Glomerular visceral epithelial cell (primary cell): ENCODE measurements around the gene MYO1D.

ENCODE experiments used
- DNase-seq: peaks from one replicate; pipeline ENCODE4 v3.0.0-alpha.2; 2016; ENCODE audit errors: extremely low spot score

Gene MYO1D

DNA sequence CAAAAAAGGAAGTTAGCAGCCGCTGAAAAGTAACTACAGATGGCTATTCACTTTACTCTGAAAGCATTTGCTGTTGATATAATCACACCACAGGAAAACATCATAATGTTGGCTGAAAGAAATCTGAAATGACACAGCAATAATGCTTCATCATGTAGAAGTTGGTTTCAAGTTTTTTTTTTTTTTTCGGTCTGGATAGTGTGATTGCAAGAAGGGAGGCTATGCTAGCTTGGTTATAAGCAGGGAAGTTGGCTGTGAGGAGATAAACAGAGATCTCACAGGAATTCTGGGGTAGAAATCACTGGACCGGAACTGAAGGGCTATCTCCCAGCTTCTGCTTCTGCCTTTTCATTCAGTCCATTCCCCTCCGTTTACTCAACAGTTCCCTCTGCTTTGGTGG lies 57.9 kb downstream of the MYO1D start:
- DNase-seq, result no peak

DNA sequence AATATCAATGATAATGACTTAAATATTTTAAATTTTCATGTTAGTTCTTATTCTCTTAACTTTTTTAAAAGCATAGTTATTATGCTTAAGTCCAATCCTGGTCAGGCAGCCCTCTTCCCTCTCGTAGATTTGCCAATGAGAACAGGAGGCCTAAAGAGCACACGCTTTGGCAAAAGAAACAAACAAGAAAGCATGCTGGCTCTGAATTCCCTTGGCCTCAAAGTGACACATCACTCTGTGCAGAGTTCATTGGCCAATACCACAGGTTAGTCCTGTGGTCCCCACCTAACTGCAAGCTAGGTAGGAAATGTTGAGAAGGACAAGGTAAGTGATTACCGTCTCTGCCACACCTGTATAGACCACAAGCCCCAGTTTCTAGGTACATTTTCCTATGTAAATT lies 61.5 kb downstream of the MYO1D start:
- DNase-seq, result no peak

DNA sequence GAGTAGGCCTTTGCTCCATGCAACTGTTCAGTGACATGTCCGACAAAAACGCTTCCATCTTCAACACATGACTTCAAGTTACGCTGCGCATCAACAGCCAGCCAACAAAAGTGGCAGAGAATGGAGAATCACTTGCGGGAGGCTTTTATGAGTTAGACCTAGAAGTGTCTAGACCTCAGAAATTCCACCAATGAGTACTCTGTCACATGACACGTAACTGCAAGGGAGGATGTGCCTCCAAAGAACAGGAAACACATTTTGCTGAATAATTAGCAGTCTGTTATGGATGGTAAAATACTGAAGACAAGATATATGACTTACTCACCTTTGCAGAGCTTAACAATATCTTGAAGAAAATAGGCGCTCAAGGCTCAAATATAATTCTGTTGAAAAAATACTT lies 62.1 kb downstream of the MYO1D start:
- DNase-seq, result no peak

DNA sequence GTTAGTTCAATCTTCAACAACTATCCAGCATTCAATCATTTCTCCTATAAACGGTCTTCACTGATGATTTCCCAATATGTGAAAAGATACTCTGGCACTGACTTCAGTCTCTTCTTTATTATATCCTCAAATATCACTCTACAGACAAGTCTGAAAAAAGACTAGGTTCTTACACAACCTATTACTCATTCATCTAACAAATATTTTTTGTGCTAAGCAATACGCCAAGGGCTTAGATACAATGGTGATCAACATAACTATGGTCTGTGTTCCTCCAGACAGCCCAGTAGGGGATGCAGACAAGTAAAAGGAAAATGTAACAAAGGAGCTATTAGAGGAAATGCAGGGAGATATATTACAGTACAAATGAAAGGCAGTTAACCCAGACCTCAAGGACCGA lies 63.9 kb downstream of the MYO1D start:
- no peak for DNase-seq

DNA sequence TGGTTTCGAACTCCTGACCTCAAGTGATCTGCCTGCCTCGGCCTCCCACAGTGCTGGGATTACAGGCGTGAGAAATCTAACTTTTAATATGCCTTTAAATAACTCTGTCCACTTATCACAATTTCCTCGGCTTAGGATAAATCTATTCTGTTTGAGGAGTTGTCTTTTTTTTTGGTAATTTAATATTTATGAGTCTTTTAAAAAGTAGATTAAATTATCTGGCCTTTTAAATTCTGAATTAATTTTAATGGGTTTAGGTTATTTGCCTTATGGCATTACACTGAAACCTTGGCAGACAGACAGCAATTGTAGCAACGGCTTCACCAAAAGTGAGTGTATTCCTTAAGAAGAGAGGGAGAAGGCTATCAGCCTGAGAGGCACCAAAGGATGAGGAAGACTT lies 66.2 kb downstream of the MYO1D start:
- no peak for DNase-seq

DNA sequence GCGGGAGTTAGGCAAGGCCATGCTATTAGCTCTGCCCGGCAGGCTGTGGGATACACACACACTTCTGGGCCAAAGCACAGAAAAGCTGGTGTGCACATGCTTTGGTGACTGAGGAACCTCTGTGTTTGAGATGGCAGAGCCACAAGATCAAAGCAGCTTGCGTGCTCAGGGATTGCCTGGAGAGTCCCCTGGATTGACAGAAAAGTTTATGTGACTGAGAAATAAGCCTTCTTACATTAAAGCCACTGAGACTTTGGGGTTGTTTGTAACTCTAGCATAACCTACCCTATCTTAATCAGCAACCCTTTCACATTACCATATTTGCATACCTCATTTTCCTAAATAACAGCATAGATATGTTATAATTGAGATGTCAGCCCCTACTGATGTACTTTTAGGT lies 69.3 kb downstream of the MYO1D start:
- no peak for DNase-seq

DNA sequence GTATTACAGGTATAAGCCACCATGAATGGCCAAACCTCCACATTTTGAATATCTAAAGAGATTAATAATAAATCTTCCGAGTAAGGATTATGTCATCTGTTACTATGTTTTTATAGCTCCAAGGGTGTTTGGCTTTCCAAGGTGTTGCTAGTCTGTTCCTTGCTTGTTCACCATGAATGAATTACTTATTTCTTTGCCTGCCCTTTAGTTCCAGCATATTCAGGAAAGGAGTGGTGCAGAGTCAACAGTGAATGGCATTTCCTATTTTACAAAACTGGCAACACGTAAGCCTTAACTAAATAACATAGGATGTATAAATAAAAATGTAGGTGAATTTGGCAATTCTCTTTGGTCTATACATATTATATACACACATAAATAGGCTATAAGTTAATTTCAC lies 70.3 kb downstream of the MYO1D start:
- DNase-seq, result no peak

DNA sequence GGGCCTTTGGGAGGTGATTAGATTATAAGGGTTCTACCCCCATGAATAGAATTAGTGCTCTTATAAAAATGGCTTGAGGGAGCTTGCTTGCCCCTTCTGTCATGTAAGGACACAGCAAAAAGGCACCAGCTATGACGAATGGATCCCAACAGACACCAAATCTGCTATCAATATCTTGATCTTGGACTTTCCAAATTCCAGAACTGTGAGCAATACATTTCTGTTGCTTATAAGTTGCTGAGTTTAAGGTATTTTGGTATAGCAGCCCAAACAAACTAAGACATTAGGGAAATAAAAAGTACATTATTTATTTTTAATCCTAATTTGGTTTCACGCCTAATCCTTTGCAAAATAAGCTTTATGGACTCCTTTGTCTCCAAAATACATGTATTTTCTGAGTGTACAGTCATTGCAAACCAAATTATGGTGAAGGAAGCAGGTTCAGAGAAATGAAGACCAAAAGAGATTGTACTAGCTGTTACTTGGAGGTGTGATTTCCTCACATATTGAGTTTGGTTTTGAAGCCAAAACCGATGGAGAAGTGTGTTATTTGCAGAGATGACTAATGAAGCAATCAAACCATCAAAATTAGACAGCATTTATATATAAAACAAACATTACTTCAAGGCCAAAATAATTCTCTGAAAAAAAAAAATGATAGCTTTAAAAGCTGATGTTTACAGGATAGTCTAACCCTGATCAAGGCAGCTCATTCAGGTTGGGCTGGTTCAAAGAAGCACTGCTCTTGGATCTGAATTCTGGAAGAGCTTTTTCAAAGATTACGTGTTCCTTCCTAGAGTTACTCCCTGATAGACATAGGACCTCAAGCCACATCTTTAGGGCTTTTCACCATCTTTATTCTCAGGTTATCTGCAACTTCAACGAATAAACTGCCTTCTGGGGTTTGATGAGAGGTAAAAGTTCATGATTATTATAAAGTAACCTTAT lies 71.6 kb downstream of the MYO1D start:
- no peak for DNase-seq

DNA sequence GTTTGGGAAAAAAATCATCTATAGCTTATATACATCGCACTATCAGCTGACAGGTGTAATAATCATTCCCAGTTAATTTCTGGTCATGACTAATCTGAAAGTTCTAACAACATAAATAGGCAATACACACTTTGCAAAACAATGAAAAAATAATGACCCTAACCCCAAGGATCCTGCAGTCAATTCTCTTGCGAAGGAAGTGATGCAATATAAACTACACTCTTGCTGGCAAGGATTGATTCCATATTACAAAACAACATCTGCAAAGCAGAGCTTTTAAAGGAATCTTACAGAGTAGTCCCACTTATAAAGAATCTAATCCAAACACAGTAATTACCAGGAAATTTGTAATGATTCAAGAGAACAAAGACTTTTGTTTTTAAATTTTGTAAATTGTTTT lies 73.4 kb downstream of the MYO1D start:
- DNase-seq, result no peak

DNA sequence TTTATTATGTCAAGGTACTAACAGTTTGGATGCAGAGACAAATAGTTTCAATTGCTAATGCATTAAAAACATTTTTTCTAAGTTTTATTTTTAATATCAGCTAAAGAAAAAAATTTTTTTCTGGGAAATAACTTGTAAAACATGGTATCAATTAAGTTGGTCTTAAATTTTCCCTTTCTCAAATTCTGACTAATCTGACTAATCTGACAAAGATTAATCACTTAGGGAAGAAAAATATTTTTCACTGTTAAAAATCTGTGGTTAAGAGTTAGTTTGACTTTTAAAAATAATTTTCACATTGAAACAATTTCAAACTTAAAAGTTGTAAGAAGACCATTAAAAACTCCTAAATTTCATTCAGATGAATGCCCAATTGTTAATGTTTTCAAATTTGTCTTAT lies 74.6 kb downstream of the MYO1D start:
- DNase-seq, result no peak

DNA sequence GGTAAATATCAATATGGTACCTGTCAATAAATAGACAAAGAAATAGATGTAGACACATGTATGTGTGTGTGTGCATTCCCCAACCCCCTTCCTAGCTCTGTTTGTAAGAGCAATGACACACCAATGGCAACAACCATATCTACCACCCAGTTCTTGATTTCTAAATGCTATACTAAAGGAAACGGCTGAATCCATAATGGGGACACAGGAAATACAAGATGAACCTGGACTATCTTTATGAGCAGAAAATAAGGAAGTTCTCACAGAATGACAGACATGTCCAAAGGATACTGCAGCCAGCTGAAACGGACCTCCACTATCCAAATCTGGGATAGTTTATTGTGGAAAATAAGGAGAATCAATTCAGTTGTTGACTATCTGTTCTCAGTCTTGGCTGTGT lies 75.3 kb downstream of the MYO1D start:
- DNase-seq, result no peak

DNA sequence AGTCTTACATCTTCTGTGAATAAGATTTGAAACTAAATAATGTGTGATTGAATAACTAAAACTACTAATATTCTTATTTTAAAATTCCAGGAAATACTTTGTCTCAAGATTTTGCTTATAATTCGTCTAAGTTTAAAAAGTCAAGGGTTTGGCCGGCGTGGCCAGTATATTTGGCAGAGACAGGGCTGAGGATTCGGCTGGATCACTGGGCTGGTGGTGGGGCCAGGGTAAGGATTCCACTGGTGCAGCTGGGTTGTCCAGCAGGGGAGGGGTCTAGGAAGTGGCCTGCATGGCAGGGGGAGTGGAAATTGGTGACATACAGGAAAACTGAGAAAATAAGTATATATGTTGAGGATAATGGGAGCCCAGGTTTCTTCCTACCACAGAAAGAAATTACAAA lies 75.7 kb downstream of the MYO1D start:
- DNase-seq, result no peak

DNA sequence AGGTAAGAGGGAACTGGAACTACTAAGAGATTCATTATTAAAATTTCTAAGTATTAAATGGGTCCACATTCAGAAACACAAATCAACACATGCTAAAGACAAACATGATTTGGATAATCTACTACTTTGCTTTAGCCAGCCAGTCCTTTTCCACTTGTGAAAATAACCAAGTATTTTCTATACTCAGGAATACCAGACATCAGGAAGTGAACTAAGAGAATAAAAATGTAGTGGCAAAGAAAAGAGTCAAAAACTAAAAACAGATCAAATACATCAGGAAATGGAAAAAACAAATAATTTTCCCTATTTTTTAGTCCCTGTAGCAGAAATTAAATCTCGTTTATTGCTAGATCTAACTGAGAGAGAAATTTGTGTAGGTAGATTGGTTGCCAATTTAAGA lies 78.0 kb downstream of the MYO1D start:
- no peak for DNase-seq

DNA sequence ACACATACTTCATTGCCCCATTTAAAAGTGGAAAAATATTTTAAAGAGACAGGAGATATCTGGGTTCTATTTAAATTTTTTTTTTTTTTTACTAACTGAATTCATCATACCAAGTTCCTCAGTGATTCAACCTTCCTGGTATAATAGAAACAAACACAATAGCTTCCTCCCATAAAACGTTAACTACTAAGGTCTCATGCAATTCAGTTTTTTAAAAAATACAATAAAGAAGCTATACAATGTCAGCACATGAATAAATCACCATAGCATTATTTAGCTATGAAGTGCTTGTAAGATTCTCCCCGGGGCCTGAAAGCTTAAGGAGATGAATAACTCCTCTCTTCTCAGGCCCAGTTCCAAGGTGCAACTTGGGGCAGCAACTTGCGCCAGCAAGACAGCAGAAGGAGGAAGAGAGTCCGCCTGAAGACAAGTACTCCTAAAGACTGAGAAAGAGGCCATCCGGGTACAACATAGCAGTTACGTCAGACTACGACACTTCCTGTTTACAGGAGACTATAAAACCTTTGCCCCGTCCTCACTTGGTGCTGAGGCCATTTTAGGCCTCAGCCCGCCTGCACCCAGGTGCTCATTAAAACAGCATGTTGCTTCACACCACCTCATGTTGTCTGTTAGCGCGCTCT lies 81.5 kb downstream of the MYO1D start:
- no peak for DNase-seq

DNA sequence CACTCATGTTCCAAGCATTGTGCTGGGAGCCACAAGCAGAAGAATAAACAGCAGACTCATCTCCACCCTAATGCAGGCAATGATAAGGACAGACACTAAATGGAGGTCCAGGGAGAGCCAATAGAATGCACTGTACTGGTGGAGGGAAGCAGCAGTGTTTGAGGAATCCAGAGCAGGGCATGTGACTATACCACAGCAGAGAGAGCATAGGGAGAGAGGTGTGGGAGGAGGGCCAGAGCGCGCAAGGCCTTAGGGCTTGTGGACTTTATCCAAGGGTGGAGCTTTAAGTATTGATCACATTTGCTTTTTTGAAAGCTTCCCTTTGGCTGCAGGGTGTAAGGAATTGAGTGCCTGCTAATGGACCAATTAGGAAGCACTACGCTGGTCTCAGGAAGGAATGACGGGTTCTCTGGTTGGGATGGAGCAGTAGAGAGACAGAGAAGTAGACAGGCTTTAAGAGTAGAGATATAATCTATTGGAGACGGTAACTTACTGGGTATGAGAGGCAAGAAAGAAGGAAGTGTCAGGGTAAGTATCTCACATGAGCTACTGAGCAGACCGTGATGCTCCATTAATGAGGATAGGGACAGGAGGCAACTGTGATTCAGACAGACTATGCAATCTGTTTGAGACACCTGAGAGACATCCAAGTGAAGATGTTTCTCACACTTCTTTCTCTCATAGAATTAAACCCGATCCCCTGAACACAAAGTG lies 82.2 kb downstream of the MYO1D start:
- no peak for DNase-seq

DNA sequence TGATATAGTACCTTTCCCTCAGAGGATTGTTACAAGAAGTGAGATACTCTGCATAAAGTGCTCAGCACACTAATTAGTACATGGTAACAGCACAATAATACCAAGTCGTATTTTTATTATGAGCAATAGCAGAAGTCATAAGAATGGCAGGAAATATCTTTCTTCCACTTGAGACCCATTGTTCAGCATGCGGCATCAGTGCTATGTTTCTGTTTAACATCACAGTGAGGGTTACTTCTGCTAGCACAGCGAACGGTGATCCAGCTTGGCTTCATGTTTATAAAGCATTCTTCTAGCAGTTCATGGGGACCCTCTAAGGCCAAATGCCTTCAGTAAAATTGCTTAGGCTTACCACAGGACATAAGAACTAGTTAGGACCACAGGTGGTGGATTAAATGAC lies 83.1 kb downstream of the MYO1D start:
- DNase-seq, result no peak

DNA sequence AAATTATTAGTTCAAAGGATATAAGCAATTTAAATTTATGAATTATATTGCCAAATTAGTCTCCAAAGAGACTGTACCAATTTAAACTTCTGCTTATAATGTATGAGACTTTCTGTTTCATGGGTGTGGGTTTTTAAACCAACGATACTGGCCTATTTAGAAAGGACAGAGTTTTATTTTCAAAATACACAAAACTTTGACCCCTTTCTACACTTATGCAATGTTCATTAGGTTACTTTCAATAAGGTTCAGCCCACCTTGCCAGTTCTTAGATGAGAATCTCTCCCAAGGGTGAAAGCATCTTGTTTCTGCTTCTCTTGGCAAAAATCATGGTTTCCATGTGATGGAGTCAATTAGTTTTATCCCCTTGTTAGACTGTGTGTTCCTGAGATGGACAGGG lies 84.7 kb downstream of the MYO1D start:
- no peak for DNase-seq

DNA sequence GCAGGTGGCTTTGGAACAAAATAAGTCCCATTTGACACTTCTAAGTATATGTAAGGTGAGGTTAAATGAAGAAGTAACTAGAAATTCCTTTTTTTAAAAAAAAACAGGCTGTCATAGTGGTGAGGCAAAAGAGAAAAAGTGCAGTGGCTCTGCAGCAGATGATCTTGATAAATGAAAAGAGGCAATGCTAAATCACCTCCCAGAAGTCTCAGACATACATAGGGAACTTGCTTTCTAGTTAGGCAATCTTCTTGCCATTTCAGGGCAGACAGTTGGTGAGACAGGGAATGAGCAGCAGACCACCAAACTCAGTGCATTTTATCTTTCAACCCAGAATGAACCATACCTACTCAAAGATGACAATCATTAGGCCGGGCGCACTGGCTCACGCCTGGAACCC lies 90.8 kb downstream of the MYO1D start:
- DNase-seq, result no peak

DNA sequence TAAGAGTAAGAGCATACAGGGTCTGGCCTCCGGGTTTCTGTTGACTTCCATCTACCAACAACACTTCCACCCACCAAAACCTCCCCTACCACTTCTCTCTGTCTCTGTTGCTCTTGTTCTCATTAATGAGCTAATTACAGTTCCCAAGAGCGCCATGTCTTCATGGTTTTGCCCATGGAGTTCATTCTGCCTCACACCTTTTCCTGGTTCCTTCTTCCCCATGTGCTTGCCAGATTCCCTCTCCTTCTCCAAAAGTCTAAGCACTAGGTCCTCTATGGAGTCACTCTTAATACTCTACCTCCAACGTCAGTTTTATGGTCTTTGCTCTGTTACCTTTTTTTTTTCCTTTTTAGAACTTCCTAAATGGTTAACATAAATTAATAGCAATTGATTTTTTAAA lies 92.8 kb downstream of the MYO1D start:
- no peak for DNase-seq

DNA sequence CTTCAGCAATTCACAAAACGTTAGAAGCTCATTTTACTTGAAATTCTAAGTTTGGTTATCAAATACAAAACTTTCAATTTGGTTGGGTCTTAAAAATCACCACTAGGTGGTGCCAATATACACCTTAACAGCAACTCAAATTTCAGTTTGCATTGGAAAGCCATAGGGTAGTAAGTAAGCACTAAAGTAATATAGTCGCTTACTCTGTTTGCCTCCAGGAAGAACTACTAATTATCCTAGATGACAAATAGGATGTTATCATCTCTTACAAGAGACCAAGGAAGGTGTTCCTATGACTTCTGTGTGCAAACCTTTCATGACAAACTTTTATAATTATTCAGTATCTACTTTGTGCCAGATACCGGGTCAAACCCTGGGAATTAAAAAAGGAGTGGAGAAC lies 93.3 kb downstream of the MYO1D start:
- DNase-seq, result peak; percentile 46

DNA sequence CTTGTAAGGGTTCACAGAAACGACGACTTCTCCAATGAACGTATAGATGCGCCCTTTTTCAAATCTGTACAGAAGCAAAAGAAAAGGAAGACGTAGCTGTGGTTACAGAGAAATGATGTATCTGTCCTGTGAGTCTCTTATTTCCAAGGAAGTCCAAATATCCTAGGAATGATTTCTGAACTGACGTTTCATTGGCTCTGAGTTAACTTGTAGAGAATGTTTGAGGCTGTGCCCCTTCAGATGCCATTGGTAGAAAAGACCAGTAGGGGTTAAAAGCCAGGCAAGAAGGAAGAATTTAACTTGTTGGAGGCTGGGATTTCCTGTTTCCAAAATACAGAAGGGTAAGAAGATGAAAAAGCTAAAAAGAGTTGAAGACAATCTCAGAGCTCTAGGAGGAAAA lies 96.2 kb downstream of the MYO1D start:
- no peak for DNase-seq

DNA sequence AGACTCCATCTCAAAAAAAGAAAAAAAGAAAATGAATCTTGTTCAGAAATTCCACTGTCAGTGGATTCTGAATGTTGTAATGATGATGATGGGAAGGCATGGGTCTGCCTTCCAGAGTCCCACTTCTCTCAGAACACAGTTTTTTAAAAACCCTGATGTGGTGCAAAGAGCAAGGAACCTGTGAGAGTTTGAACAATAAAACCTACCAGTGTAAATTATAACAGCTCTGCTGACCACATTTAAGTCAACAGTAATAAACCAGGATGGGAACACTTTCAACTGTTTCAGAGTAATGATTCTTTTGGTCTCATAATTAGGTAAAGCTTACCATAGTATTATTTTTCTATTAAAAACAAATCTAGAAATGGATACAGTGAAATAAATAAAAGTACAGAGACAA lies 99.0 kb downstream of the MYO1D start:
- DNase-seq, result no peak

DNA sequence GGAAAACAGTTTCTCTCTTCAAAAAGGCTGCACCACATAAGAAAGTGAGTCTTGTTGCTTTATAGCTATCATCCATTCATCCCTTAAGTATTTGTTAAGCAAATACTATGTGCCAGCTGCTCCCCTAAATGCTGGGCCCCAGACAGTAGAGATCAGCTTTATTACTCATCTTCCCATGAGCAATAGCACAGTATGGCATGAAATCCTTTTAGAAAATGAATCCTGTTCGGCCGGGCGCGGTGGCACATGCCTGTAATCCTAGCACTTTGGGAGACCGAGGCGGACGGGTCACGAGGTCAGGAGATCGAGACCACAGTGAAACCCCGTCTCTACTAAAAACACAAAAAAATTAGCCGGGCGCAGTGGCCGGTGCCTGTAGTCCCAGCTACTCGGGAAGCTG lies 99.5 kb downstream of the MYO1D start:
- DNase-seq, result peak; percentile 1
